Activated CD8-positive, alpha-beta memory T cell treated with anti-CD3 and anti-CD28 coated beads, Interleukin-2, amount 50 U/mL, for 1 hour (primary cell): ENCODE data around the gene PLOD1.
"Not testable (repeated sequence)": the region's sequence is repeated elsewhere in the genome, so short reads cannot be mapped to it uniquely, and the experiment has no call there.

Experiments
- DNase-seq: peaks from one replicate; pipeline ENCODE4 v3.0.0-alpha.2; 2020; ENCODE audit errors: extremely low read depth

Gene PLOD1

DNA sequence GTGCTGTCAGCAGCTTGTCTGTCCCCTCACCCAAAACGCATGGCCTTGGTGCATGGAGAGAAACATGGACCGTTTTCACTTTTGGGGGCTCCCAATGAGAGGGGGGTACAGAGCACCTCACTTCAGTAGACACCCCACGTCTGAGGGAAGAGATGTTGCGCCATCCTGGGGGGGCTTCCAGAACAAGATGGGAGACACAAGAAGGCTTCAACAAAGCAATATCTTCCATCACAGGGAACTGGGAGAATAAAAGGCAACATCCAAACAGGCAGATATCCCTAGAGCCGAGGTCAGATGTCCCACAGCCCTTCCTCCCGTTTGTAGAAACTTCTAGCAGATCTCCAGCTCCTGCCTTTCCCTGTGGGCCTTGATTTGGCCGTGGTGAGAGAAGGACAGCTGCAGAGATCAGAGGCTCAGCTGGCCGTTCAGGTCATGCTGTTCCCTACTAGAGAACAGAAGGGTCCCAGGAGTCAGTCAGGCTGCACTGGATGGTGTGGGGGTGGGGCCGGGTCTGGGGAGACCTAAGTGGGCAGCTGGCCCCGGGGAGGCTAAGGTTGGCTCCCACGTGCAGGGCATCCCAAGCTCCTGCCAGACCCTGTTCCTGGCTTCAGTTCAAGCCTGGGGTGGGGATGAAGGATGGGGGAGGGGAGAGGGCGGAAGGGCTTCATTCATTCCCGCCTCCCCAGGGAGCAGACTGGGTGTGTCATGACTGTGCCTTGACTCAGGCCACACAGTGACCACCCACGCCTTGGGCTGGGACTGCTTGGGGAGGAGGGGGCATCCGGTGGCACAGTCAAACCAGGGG is 4.4 kb downstream of the PLOD1 start:
- DNase-seq: no peak

DNA sequence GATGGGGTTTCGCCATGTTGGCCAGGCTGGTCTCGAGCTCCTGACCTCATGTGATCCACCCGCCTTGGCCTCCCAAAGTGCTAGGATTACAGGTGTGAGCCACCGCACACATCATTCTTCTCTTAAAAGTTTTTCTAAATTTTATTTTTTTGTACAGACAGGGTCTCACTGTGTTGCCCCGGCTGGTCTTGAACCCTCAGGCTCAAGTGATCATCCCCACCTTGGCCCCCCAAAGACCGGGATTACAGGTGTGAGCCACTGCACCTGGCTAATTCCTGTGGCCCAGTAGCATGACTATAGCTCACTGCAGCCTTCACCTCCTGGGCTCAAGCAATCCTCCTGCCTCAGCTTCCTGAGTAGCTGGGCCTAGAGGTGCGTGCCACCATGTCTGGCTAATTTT is 5.3 kb downstream of the PLOD1 start:
- DNase-seq: not testable (repeated sequence)

DNA sequence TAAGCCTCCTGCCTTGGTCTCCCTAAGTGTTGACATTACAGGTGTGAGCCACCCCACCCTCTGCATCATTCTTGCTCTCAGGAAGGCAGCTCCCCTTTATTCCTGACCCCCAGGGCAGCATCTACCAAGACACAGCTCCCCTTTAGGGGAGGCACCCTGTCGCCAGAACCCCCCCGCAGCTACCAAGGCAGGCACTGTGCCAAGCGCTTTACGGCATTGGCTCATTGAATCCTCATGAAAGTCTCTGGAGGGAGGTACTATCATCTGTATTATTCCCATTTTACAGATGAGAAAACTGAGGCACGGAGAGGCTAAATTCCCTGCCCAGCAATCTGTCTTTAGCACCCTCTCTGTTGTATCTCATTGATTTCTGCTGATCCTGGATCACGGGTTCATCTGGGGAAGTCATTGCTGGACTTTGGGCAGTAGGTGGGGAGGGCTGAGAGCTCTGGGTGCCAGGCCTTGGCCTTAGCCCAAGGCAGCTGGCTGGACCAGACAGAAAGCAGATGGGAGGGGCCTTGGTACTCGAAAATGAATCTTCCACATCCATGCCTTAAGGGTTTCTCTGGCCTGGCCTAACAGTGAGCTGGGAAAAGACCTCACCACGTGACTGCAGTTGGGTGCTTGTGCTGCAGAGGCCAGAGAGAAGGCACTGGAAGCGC is 5.9 kb downstream of the PLOD1 start:
- DNase-seq: no peak

DNA sequence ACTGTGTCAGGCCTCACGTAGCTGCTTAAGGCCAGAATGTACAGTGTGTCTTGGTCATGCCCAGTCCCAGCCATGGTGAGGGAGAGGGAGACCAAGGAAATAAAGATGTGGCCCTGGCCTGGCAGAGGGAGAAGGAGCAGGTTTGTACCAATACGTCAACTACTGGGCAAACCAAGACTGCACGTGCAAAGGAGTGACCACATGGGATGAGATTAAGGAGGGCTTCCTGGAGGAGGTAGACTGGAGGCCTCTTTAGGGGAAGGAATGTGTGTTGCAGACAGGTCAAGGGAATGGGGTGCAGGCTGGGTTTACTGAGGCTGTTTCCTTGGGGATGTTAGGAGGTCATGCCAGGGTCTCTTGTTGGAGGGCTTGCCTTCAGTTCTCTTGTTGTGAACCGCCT is 7.8 kb downstream of the PLOD1 start:
- DNase-seq: no peak

DNA sequence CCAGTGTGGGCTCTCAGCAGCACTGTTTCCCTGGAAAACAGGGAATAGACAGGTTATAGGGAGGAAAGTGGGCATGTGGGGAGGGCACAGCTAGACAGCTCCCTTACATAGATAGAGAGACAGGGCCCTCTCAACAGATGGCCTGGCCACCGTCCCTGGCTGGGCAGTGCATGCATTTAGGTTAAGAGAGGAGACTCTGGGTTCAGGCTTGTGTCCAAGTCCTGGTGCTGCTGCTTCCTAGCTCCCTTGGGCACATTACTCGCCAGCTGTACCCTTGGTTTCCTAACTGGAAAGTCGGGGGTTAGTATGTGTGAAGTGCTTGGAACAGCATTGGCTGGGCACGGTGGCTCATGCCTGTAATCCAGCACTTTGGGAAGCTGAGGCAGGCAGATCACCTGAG is 9.1 kb downstream of the PLOD1 start:
- no peak for DNase-seq

GRCh38 chr1:11944358-11944931 is 9.9 kb downstream of the PLOD1 start:
- no peak for DNase-seq

- no peak for DNase-seq
Measured at GRCh38 chr1:11946647-11947046, 12.1 kb downstream of the PLOD1 start.

DNA sequence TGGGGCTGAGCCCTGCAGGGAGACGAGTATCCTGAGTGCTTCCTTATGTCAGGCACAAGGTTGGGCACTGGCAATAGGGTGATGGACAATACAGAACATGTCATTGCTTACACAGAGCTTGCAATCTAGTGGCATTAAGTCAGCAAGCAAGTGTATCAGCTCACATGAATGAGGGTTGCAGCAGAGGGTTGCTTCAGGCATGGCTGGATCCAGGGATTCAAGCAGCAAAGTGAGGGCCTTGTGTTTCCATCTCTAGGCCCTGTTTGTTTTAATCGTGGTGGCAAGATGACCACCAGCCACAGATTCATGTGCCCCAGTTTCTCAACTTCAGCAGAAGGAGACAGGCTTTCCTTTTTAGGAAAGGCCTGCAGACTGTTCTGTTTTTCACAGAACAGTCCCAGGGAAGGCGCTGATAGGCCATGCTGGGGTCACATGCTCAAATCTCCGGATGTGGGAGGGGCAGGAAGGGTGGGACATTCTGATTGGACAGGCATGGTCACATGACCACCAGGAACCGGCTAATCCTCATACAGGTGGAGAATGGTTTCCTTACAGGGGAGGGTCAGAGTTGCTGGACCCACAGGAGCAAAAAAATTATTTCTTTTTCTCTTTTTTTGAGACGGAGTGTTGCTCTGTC is 14.4 kb downstream of the PLOD1 start:
- no peak for DNase-seq

DNA sequence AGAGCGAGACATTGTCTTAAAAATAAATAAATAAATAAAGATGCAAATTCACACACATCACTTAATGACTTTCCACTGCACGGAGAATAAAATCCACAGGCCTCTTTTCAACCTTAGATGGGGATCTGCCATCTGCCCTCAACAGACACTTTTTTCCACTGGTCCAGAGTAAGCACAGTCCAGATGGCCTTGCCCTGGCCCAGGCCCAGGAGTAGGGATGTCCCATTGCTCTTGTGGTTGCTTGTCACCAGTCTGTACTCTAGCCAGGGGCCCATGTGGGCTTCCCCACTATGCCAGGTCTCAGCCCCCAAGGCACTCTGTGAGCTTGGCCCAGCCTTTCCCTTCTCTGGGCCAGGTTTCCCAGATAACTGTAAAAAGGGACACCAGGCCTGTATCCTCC is 17.4 kb downstream of the PLOD1 start:
- no peak for DNase-seq

DNA sequence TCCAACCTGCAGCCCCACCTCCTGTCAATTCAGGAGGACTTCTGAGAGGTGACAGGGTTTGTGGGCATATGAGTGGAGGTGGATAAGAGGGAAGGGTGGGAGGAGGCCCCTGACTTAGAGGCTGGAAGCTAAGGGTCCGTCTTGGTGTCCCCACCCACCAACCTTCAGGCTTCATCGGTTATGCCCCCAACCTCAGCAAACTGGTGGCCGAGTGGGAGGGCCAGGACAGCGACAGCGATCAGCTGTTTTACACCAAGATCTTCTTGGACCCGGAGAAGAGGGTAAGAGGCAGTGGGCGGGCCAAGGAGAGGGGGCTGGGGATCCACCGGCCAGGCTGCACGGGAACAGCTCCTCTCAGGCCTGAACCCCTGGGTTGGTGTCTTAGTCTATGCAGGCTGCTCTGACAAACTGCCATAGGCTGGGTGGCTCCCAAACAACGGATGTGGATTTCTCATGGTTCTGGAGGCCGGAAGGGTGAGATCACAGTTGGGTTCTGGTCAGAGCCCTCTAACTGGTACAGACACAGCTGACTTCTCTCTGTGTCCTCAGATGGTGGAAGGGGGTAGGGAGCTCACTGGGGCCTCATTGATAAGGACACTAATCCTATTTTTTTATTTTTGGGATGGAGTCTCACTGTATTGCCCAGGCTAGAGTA is 18.1 kb downstream of the PLOD1 start:
- DNase-seq: no peak

DNA sequence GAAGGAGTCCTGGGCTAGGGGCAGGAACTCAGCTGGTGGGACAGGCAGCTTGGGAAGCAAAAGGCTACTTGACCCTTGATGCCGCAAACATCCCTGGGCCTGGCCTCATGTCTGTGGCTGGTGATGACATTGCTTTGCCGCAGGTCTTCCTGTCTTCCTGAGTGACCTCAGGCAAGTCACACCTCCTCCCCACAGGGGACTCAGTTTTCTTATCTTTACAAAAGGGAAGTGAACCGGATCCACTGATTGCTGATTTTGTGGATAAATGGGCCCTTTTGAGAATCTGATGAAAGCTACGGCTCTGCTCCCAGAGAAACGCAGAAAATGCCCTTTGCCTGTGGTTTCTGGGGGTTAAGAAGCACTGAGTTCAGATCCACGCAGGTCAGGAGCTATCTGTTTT is 20.7 kb downstream of the PLOD1 start:
- DNase-seq: no peak

GRCh38 chr1:11957398-11957797 is 22.9 kb downstream of the PLOD1 start:
- DNase-seq: no peak

- DNase-seq: no peak
Measured at GRCh38 chr1:11957897-11958296, 23.4 kb downstream of the PLOD1 start.

GRCh38 chr1:11960276-11960675 is 25.8 kb downstream of the PLOD1 start:
- DNase-seq: no peak

DNA sequence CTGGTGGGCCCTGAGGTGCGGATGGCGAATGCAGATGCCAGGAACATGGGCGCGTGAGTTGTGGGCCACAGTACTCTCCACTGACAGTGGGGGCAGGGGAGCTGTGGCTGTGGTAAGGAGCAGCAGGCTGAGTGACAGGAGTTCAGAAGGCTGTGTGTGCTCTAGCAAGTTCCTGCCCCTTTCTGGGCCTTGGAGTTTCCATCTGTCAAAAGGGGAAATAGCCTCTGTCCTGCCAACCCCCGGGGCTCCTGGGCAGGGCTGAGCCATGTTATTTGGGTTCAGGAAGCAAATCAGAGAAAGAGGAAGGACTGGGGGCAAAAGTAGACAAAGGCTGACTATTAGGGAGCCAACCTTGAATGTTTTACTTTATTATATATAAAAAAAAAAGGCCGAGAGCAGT is 26.2 kb downstream of the PLOD1 start:
- DNase-seq: no peak

DNA sequence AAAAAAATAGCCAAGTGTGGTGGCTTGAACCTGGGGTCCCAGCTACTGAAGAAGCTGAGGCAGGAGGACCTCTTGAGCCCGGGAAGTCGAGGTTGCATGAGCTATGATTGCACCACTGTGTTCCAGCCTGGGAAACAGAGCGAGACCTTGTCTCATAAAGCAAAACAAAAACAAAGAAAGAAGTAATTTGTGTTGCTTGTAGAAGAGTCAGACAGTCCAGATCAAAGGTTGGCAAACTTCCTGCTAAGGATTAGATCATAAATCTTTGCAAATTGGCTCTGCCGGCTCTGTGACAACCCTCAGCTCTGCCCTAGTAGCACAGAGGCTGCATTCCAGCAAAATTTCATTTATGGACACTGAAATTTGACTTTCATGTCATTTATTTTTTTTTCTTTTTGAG is 26.7 kb downstream of the PLOD1 start:
- no peak for DNase-seq

DNA sequence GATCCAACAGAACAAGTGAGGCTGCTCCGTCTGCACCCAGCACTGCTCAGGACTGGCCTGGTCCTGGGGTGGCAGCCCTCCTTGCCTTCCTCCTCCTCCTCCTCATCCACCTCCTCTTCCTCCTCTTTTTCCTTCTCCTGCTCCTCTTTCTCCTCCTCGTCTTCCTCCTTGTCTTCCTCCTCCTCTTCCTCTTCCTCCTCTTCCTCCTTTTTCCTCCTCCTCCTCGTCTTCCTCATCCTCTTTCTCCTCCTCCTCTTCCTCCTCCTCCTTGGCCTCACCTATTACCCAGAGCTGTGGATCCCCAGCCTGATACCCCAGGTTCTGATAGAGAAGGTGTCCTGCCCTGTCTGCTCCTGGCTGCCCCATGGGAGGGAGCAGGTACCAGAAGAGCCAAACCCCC is 29.1 kb downstream of the PLOD1 start:
- DNase-seq: no peak

DNA sequence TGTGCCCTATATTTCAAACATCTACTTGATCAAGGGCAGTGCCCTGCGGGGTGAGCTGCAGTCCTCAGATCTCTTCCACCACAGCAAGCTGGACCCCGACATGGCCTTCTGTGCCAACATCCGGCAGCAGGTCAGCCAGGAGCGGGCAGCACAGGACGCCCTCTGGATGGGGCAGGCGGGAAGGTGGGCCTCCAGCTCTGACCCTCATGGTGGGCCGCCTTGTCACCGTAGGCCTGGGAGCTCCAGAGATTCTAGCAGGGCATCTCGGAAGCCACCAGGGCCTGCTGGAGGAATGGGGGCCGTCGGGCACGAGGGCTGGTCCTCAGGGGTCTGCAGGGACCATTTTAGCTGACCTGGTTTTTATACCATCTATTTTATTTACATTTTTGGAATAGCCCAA is 30.1 kb downstream of the PLOD1 start:
- no peak for DNase-seq

DNA sequence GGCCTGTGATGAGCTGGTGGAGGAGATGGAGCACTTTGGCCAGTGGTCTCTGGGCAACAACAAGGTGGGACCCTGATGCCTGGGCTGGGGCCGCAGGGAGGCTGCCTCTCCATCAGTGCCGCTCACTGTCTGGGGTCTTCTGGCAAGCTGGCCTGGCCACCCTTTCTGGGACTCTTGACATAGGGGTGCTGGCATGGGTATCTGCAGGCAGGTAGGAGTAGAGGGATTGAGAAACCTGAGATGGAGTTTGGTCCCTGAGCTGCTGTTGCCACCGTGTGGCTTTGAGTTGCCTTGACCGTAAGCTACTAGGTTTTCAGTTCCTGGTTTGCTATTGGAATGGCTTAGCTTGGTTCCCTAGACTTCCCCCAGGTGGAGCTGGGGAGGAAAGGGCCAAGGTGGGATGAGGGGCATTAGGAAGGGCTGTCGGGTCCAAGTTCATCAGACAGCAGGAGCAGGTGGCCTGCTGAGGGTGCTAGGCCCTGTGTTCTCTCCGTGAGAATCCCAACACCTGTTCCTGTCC is 32.6 kb downstream of the PLOD1 start:
- no peak for DNase-seq

- DNase-seq: no peak
Measured at GRCh38 chr1:11970441-11971185, 36.1 kb downstream of the PLOD1 start.

- DNase-seq: no peak
Measured at GRCh38 chr1:11977625-11978024, 43.1 kb downstream of the PLOD1 start.
